Measurements from ENCODE around the gene ICAM1. TPM values are rescaled to one million over a fixed set of nuclear protein-coding genes. Genes with fewer than 3 reads are reported as not detected.
"Not testable (repeated sequence)": the region's sequence is repeated elsewhere in the genome, so short reads cannot be mapped to it uniquely, and the experiment has no call there.

ICAM1 gene, protein sequence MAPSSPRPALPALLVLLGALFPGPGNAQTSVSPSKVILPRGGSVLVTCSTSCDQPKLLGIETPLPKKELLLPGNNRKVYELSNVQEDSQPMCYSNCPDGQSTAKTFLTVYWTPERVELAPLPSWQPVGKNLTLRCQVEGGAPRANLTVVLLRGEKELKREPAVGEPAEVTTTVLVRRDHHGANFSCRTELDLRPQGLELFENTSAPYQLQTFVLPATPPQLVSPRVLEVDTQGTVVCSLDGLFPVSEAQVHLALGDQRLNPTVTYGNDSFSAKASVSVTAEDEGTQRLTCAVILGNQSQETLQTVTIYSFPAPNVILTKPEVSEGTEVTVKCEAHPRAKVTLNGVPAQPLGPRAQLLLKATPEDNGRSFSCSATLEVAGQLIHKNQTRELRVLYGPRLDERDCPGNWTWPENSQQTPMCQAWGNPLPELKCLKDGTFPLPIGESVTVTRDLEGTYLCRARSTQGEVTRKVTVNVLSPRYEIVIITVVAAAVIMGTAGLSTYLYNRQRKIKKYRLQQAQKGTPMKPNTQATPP
- total RNA-seq, result 15.3 TPM

DNA sequence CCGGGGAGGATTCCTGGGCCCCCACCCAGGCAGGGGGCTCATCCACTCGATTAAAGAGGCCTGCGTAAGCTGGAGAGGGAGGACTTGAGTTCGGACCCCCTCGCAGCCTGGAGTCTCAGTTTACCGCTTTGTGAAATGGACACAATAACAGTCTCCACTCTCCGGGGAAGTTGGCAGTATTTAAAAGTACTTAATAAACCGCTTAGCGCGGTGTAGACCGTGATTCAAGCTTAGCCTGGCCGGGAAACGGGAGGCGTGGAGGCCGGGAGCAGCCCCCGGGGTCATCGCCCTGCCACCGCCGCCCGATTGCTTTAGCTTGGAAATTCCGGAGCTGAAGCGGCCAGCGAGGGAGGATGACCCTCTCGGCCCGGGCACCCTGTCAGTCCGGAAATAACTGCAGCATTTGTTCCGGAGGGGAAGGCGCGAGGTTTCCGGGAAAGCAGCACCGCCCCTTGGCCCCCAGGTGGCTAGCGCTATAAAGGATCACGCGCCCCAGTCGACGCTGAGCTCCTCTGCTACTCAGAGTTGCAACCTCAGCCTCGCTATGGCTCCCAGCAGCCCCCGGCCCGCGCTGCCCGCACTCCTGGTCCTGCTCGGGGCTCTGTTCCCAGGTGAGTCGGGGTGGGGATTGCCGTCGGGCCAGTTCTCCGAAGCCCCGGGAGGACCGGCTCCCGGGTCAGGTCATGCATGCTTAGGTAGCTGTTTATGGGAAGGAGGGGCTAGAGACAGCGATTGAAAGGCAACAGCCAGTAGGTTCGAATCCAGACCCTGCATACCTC is at the start of gene ICAM1:
TSS of gene ICAM1 (plus strand) at position 505 of the 779 bp plus-strand sequence. CDS start at position 545, 40 bp downstream.
- DNase-seq (ENCODE audit: low read depth in 2 of 3, low spot score in 2 of 3), result peak in 2 of 3 donors; percentile 80 to 82

DNA sequence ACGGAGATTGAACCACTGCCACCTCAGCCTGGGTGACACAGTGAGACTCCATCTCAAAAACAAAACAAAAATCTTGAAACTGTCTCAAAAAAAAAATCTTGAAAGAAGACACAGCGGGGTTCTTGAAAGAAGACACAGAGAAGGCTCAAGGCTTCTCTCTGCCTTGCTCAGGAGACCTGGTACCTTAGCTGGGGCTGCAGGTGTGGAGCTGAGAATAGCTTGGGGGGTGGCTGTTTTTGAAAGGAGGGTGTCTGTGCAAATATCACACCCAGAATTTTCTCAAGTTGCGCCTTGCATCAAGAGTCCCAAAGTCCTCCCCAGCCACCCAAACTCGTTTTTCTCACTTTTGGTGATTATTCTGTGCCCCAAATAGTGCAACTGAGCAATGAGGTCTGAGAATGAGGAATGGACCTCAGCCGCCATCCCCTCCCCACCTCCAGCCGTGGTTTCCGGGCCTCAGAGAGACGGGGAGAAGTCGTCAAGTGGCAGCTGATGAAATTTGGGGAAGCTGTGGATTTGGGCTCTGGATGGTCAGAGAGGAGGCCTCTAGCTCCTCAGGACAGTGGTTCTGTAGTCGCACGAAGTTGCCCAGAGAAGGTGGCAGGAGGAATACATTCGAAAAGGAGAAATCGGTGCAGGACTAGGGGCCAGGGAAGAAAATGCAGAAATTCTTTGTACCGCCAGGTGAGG is 48.6 kb upstream of the ICAM1 start:
- DNase-seq (ENCODE audit: low read depth in 2 of 3, low spot score in 2 of 3), result peak in 1 of 3 donors; percentile 19

DNA sequence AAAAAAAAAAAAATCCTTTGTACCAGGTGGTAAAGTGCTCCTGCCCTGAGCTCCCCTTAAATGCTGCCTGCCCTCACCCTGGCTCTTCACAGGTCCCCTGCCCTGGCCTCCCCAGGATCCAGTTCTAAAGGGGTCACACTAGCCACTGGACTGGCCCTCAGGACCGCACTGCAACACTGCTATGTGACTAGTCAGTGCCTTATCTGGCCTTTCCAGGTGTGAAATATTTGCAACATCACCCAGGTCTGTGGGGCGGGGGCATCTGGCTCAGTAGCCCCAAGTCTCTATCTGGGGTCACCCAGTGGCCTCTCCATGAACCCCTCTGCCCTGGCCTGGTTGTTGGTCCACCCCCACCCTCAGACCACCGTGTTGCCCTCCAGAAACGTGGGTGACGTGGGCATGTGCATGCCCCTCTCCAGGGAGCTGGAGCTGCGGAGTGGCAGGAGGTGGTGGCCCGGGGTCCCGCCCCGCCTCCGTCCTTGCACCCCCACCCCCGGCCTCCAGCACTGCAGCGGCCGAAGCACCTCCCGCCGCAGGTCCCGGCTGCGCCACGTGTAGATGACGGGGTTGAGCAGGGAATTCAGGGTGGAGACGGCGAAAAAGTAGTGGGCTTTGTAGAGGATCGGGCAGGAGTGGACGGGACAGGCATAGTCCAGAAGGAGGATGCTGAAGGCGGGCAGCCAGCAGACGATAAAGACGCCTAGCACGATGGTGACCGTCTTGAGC is 47.3 kb upstream of the ICAM1 start:
- DNase-seq (ENCODE audit: low read depth in 2 of 3, low spot score in 2 of 3), result no peak

DNA sequence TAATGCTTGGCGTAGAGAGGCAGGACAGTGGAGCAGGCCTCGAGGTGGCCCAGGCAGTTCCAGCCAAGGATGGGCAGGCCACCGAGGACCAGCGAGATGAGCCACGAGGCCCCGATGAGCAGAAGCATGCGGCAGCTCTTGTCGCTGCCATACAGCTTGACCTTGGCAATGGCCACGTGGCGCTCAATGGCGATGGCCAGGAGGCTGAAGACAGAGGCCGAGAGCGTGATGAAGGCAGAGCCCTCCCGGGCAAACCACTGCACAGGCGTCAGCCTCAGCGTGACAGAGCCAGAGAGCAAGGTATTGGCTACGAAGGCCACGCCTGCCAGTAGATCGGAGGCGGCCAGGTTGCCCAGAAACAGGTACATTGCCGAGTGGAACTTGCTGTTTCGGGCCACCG is 46.6 kb upstream of the ICAM1 start:
- DNase-seq (ENCODE audit: low read depth in 2 of 3, low spot score in 2 of 3), result no peak

DNA sequence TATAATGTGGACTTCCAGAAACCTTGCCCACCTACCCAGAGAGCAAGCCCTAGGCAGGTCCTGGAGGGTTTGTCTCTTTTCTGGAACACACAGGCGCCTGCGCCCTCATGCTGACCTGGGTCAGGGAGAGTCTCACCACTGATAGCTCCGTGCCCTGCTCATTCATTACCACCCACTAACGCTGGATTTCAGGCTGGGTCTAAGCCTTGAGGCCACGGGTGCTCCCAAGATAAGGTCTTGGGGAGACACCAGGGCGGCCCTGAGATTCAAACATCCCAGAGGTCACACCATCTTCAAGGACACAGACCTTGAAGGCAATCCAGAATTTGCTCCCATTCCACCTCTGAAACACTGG is 44.9 kb upstream of the ICAM1 start:
- DNase-seq (ENCODE audit: low read depth in 2 of 3, low spot score in 2 of 3), result no peak

DNA sequence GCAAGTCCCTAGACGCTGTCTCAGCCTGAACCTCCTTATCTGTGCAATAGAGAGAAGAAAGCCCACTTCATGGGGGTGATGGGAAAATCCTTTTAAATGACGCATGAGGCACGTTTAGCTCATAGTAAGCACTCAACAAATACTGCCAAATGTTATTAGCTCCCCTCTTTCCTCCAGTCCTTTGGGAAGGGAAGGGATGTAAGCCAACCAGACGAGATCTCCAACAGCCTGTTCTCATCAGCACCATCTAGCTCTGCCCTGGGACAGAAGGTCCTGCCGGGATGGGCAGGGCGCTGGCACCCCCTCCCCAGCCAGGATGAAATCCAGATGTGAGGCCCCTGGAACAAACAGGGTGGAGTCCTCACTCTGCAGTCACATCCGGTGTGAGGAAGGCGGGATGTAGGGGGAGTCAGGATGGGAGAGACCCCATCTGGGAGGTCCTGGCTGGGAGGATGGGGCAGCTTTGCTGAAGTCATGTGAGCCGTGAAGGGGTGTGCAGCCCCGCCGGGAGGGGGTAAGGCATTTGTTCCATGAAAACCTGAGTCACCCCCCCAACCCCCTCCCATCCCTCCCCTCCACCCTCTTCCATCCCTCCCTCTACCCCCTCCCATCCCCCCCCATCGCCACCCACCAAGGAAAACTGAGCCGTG is 44.4 kb upstream of the ICAM1 start:
- no peak for DNase-seq (ENCODE audit: low read depth in 2 of 3, low spot score in 2 of 3)

DNA sequence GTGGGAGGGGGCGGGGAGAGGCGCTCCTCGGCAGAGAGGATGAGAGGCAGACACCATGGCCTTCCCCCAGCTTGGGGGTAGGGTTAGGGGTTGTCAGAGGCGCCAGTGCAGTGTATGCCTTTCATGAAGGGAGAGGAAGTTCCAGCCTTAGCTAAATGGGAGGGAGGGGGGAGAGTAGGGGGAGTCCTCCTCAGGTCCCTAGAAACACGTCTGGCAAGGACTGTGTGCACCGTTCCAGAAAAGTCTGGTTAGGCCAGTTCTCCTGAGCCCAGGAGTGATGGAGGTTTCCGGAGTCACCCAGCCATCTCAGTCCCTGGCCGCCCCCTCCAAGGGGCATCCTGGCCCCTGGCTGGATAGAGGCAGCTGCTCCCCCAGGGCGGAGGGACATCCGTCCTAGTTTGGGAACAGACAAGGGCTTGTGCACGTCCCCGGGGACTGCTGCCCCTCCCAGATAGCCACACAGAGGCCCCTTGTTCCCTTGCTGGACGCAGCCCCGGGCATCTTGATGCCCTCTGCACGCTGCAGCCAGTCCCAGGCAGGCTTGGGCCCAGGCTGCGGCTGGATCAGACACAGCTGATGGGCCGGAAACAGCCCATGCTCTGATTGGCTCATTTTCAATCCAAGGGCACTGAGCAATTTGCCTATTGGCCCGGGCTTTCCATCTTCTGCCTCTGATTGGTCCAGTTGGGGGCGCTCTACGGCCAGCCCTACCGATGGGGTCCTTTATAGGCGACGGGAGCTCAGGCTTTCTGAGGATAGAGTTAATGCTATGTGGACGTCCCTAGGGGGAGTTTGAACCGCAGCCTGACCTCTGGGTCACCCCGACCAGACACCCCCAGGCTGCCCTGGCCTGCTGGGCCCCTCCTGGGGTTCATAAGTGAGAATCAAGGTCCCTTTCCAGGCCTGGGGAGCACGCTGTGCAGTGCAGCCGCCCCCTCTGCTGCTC is 43.6 kb upstream of the ICAM1 start:
- no peak for DNase-seq (ENCODE audit: low read depth in 2 of 3, low spot score in 2 of 3)

DNA sequence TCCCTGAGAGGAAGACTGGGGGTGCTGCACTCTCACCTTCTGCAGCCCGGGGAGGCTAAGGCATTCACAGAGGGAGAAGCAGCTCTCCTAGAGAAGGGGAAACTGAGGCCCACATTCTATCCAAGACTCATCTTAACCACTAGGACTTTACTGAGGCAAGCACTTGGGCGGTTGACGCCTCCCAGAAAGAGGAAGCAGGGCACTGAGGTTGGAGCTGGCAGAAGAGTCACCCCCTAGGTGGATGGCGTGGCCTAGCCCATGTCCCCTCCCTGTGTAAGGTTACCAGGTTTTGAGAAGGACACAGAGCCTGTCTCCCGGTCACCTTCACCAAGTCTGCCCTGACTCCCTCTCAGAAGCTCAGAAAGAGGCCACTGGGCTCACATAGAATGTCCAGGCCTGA is 42.5 kb upstream of the ICAM1 start:
- DNase-seq (ENCODE audit: low read depth in 2 of 3, low spot score in 2 of 3), result no peak

DNA sequence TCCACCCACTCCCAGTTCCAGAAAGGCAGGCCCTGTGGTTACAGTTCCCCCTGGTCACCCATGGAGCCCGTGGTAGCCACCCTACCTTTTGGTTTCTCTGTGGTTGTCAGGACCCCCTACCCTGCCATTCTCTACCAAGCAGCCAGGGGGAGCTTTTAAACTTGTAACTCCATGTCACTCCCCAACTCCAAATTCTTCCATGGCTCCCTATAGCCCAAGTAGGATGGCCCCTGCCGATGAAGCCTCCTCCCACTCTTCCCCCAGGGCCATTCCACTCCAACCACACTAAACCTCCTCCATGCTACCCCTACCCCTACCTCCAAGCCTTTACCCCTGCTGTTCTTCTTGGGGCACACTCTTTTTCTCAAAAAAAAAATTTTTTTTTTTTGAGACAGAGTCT is 42.0 kb upstream of the ICAM1 start:
- peak in 1 of 3 donors; percentile 49 for DNase-seq (ENCODE audit: low read depth in 2 of 3, low spot score in 2 of 3)

DNA sequence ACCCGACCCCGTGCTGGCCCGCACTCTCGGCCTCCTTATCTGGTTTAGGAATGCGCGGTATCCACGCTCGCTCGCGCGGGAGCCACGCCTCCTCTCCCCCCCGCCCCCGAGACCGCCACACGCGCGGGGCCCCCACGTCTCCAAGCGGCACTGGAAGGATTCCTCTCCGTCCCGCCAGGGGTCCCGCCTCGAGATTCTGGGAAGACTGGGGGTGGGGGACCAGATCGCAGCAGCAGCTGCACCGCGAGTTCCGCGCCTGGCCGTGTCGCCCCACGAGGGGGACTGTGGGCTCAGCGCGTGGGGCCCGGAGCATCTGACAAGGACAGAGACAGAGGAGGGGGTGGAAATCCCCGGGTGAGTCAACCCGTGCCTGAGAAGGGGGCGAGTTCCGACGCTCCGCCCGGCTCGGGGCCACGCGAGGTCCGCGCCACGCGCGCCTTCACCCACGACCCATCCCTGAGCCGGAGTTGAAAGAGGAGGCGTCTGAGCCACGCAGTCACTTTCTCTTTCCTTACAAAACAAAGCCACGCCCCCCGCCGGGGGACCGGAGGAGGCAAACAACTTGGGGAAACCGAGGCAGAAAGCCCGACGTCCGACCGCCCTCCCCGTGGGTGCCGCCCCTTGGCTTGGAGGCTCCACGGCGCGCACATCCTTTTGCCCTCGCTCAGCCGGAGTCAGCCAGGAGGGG is 40.6 kb upstream of the ICAM1 start:
- peak; percentile 15 to 57 (median 52) for DNase-seq (ENCODE audit: low read depth in 2 of 3, low spot score in 2 of 3)

DNA sequence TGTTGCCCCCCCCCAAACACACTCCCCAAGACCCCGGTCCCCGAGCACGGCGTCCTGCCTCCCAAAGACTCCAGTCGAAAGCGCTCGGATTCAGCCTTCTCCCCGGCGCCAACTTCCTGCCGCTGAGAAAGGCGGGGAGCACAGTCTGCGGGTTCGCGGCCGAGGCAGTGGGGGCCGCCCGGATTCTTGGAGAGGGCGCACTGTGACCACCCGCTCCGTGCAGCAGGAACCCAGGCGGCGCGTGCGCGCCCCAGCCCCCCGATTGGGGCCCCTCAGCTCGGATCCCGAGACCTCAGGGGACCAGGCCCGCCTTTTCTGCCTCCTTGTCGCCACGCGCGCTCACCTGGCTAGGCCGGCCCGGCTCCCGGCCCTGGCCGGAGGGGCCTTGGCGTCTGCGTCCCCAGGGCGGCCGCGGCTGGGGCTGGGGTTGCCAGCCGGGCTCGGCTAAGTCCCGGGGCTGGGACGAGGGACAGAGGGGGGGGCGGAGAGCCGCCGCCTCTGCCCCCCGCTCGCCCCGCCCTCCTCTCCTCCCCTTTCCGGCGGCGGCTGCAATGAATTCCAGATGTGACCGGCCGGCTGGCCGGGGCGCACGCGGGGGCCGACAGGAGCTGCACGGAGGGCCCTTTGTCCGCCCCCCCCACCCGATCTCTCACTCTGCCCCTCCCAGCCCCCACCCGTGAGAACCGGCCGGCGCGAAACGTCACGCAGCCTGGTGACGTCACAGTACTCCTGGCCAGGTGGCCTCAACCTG is 39.9 kb upstream of the ICAM1 start, which contains the start of gene S1PR2:
TSS of gene S1PR2 (minus strand) at position 471 of the 751 bp plus-strand sequence. CDS start 6,426 bp downstream, outside the sequence.
- peak; percentile 70 to 81 (median 72) for DNase-seq (ENCODE audit: low read depth in 2 of 3, low spot score in 2 of 3)

DNA sequence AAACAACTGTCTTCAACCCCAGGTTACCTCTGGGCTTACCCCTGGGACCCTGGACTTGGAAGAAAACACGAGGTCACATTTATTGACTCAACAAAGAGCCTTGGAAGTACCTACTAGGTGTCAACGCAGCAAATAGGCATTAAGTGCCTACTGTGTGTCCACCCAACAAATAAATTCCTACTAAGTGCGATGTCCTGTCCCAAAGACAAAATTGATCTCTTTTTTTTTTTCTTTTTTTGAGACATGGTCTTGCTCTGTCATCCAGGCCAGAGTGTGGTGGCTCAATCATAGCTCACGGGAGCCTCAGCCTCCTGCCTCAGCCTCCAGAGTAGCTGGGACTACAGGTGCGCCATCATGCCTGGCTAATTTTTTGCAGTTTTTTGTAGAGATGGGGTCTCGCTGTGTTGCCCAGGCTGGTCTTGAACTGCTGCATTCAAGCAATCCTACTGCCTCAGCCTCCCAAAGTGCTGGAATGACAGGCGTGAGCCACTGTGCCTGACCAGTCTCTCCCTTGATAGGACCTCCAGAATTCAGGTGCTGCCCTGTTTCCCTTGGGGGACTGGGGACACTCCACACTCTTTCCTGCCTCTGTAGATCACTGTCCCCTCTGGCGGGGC is 39.2 kb upstream of the ICAM1 start:
- no peak for DNase-seq (ENCODE audit: low read depth in 2 of 3, low spot score in 2 of 3)

DNA sequence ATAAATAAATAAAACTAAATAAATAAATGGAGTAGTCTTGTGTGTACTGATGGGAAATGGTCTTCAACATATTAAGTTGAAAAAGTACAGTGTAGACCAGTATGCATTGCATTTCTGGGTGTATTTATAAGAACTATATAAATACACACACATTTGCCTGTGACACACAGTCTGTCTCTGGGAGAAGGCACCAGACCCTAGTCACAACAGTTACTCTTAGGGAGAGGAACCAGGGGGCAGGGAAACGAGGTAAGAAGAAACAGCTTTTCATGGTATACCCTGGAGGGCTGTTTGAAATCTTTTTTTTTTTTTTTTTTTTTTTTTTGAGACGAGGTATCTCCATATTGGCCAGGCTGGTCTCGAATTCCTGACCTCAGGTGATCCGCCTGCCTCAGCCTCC is 37.0 kb upstream of the ICAM1 start:
- no peak for DNase-seq (ENCODE audit: low read depth in 2 of 3, low spot score in 2 of 3)

DNA sequence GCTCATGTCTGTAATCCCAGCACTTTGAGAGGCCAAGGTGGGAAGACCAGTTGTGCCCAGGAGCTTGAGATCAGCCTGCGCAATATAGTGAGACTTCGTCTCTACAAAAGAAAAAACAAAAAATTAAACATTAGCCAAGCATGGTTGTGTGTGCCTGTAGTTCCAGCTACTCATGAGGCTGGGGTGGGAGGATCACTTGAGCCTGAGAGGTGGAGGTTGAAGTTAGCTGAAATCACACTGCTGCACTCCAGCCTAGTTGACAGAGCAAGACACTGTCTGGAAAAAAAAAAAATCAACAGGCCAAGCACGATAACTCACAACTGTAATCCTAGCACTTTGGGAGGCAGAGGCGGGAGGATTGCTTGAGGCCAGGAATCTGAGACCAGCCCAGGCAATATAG is 35.9 kb upstream of the ICAM1 start:
- DNase-seq (ENCODE audit: low read depth in 2 of 3, low spot score in 2 of 3), result no peak

DNA sequence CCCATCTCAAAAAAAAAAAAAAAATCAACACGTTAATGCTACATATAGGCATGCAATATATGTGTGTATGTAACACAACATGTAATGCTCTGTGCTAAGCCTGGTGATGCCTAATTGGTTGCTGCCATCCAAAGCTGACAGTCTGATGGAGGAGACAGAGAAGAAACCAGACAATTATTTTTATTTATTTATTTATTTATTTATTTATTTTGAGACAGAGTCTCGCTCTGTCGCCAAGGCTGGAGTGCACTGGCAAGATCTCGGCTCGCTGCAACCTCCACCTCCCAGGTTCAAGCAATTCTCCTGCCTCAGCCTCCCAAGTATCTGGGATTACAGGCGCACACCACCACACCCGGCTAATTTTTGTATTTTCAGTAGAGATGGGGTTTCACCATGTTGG is 35.5 kb upstream of the ICAM1 start:
- DNase-seq (ENCODE audit: low read depth in 2 of 3, low spot score in 2 of 3), result not testable (repeated sequence)

DNA sequence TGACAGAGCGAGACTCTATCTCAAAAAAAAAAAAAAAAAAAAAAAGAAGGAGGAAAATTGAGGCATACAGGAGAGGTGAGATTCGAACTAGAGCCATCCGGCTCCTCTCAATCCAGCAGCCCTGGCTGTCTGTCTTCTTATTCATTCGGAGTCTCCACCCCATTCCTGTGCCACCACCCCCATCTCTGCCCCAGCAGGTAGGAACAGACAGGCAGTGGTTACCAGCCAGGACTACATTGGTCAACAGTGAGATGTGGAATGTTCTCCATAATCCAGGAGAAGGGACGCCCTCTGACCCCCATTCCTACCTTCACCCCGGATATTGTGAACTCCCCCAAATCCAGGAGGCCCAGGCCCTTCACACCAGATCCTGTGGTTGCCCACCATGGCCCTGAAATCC is 33.2 kb upstream of the ICAM1 start:
- no peak for DNase-seq (ENCODE audit: low read depth in 2 of 3, low spot score in 2 of 3)

Measured in hematopoietic multipotent progenitor cell (in vitro differentiated cells).